OCI-M1 (cell line): ENCODE results near the gene TXNRD2.
"Not testable (repeated sequence)": the region's sequence is repeated elsewhere in the genome, so short reads cannot be mapped to it uniquely, and the experiment has no call there.

Experiments
- DNase-seq: peaks from one replicate; lab custom pipeline; 2025; lab: John Stamatoyannopoulos, UW

Gene TXNRD2

DNA sequence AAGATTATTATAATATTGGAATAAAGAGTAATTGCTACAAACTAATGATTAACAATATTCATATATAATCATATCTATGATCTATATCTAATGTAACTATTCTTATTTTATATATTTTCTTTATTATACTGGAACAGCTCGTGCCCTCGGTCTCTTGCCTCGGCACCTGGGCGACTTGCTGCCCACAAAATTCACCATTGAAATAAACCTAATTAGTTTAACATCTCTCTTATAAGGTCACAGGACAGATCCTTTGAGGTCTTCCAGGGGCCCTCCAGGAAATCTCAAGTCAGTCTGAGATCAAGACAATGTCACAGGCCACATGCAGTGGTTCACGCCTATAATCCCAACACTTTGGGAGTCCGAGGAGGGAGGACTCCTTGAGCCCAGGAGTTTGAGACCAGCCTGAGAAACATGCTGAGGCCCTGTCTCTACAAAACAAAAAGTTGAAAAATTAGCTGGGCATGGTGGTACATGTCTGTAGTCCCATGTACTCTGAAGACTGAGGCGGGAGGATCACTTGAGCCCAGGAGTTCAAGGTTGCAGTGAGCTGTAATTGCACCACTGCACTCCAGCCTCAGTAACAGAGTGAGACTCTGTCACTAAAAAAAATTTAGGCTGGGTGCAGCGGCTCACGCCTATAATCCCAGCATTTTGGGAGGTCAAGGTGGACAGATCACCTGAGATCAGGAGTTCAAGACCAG lies 6.6 kb upstream of the TXNRD2 start:
- no peak for DNase-seq

DNA sequence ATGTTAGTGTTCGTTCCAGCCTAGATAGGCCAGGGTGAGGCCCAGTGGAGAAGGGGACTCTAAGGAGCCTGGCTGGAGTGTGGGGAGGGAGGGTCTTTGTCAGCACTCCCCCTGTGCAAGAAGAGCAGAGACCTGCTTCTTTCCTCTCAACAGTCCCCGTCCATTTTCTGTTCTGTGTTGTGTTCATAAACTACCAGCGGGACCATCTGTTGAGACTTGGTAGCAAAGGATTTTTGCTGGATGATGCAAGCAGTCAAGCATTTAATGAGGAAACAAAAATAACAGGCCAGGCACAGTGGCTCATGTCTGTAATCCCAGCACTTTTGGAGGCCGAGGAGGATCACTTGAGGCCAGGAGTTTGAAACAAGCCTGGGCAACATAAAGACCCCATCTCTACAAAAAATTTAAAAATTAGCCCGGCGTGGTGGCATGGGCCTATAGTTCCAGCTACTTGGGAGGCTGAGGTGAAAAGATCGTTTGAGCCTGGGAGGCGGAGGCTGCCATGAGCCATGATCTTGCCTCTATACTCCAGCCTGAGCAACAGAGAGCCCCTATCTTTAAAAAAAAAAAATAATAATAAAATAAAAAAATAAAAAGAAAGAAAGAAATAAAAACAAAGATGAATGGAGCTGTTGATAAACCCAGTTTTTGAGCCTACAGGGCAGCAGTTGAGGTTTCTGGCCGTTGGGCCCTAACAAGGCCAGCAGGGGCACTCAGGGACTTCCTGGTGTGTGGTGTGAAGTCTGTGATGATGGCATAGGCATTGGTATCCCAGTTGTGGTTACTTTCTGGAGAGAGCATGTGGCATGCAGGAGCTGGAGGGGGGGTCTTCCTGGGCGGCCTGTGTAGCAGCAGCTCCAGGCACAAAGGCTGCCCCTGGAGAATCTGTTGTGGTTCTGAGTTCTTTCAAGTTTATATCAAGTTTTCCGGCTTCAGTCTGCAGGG lies 1.7 kb upstream of the TXNRD2 start:
- DNase-seq, result peak; percentile 77

DNA sequence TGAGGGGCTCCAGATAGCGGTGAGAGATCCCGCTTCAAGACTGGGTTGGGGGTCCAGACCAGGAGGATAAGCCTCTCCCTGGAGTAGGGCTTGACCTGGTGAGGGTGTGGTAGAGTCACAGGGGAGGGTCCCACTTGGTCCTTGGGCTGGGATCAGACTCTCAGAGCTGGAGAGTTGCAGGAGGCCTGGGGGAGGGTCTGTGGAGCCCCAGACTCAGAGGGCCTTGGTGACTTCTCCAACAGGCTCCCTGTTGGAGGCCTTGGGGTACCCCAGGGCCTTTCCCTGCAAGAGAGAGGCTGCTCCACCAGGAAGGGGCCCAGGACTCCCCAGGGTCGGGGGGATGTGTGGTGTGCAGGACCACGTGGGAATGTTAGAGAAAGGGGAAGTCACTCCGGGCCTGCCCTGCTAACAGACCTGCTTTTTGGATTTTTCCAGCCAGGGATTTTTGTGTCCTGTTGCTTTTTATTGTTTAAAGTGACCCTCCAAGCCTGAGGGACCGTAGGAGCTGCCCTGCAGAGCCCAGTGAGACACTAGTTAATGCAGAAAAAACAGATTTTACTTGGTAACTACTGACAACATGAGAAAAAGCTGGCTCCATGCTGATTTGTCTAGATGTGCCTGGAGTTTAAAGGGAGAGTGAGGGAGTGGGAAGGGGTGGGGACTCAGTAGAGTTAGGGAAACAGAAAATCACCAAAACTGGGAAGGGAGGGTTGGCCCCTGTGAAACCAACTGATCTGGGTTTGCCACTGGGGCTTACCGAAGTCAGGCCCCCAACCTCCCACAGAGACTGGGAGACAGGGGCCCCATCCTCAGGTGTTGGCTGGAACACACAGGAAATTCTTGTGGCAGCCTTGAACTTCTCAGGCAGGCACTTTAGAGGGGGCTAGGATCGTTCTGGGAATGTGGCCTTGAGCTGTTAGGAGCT lies 801 bp upstream of the TXNRD2 start:
- peak; percentile 88 for DNase-seq

DNA sequence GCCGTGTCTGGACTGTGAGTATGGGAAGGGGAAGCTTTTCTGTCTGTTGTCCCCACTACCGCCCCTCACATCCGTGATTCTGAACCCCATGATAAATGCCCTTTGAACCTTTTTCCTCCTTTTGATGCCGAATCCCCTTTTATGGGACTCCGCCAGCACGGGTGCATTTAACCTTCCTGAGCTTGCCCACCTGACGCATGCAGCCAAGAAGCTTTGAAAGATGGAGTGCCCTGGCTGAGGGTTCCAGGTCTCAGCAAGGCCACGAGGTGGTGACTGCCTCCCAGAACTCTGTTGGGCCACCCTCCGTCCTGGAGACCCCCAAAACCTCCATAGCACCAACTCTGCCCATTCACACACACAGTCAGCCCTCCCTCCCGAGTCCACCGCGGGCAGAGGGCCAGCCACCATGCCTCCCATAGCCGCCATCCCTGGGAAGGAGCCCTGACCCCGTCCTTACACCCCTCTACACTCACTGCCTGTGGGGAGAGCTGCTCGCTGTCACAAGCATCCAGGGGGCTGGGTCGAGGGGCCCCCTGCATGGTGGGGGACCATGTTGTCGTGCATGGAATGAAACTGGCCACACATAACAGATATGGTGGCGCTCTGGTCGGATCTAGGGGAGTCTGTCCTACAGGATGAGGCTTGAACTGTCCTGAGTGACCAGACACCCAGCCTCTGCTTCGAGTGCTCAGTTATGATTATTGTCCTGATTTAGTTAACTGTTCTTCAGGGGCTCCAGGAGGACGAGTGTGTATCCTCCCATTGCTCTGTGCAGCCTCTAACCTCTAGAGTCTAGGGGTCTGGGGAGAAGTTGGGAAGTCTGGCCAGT lies 868 bp downstream of the TXNRD2 start:
- DNase-seq, result no peak

DNA sequence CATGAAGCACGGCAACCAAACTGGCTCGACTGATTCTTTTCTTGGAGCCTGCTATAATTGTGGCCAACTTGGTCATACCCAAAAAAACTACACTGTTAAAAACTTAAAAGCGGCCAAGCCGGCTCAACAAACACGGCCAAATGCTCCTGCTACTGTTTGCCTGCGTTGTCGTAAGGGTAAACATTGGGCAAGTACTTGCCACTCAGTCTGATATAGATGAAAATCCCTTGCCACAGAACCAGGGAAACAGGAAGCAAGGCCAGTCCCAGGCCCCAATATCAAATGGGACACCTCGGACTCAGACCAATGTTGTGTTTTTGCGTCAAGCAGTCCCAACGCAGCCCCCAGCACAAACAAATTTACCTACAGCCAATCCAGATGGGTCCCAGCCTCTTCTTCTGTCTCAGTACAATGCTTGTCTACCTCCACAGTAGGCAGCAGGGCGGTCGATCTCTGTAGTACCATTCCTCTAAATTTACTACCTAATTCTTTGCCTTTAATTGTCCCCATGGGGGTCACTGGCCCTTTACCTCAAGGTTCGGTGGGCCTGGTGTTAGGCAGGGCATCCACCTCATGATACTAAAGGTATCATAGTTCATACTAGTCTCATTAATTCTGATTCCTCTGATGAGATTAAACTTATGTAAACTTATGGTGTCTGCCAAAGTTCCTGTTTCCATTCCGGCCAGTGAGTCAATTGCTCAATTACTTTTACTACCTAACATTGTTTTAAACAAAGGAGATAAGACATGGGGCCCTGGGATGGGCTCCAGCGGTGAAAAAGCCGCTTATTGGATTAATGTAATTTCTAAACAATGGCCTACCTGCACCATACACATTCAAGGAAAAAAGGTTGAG lies 3.8 kb downstream of the TXNRD2 start:
- DNase-seq, result no peak

DNA sequence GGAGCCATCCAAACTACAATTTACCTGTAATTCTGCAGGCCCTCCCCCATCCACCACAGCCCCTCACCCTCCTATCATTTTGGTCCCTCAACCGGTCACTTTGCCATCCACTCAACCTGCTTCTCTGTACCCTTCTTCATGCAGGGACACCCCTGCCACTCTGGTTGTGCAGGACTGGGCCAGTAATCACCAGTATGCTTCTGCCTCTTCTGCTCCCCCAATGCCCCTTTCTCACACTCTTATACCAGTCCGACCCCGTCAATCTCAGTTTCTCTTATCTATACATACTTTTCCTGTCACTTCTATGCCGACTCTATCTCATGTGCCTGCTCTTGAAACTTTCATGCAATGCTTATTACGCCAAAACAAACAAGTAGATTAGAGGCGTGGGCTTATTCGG lies 5.1 kb downstream of the TXNRD2 start:
- DNase-seq, result no peak

DNA sequence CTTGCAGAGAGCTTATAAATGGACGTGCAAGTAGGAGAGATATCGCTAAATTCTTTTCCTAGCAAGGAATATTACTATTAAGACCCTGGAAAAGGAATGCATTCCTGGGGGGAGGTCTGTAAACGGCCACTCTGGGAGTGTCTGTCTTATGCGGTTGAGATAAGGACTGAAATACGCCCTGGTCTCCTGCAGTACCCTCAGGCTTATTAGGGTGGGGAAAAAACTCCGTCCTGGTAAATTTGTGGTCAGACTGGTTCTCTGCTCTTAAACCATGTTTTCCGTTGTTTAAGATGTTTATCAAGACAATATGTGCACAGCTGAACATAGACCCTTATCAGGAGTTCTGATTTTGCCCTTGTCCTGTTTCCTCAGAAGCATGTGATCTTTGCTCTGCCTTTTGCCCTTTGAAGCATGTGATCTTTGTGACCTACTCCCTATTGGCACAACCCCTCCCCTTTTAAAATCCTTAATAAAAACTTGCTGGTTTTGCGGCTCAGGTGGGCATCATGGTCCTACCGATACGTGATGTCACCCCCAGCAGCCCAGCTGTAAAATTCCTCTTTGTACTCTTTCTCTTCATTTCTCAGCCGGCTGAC lies 6.4 kb downstream of the TXNRD2 start:
- DNase-seq, result peak; percentile 57

DNA sequence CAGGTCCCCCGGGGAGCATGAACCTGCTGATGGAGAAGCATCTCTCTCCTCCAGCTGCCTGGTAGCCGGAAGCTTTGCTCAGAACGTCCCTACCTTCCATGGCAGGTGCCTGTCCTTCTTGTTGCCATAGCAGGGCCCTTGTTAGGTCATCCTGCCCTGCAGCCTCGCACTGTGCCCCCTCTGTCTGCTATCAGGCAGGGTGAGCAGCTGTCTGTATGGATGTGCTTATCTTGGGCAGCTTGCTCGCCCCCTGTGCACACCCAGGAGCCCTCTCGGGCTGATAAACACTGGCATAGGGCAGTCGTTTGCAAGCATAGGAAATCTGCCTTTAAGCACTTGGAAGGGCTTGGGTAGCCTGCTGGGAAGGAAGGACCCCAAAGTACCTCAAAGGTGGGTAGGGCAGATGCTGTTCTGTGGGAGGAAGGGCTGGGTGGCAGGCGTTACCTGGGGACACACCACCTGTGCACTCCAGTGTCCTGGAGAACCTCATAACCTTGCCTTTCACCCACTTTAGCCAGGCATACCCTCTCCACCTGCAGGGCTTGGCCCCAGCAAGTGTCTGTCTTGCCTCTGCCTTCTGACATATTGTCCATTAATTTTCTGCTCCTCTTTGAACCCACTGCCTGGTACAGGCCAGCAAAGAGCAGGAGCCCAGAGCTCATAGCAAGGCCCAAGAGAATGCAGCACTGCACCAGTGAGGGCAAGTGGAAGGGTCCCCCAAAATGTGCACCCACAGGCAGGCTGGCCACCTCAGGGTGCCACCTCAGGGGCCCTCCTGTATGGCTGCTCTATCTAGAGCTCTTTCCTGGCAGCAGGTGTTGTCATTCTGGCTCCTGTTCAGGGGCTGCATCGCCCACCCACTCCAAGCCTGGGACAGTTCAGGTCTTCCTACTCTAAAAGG lies 8.0 kb downstream of the TXNRD2 start:
- DNase-seq, result no peak

DNA sequence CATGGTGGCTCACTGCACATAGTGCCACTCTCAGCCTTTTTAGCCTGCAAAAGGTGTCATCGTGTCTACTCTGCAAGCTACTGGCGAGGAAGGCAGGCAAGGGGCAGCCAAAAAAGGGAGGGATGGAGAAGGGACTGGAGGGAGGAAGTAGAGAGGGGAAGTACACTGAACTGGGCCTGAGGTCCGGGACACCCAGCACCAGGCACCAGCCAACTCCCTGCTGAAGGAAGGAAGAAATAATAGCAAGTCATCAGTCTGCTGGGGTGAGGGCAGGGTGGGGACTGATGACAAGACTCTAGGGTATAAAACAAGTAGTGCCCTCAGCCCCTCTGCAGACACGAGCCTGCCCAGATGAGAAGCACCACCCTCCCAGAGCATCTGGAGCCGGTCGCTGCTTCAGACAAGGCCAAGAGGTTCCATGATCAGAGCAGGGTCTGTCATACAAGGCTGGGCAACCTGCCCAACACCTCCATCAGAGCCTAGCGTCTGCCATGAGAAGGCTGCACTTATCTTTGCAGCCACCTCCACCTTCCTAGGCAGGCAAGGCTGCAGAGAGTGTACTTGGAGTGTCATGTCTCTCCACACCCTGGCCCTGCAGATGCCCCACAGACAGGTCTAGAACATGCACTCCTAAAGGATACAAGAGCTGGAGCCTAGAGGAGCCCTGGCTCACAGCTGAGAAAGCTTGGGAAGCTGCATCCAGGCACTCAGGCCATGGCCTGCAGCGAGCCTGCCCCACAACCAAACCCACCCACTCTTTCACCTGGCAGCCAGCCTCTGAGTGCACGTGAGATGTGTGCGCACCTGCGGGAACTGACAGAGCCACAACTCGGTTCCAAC lies 9.0 kb downstream of the TXNRD2 start:
- DNase-seq, result no peak

DNA sequence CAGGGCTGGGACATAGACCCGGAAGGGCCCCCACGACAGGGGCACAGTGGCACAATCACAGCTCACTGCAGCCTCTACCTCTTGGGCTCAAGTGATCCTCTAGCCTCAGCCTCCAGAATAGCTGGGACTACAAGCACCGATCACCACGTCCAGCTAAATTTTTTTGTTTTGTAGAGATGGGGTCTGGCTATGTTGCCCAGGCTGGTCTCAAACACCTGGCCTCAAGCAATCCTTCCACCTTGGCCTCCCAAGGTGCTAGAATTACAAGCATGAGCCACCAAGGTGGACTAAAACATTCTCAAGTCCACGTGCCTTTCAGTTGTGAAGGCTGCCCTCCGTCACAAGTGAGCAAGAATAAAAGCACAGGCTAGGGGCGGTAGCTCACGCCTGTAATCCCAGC lies 10.1 kb downstream of the TXNRD2 start:
- no peak for DNase-seq

DNA sequence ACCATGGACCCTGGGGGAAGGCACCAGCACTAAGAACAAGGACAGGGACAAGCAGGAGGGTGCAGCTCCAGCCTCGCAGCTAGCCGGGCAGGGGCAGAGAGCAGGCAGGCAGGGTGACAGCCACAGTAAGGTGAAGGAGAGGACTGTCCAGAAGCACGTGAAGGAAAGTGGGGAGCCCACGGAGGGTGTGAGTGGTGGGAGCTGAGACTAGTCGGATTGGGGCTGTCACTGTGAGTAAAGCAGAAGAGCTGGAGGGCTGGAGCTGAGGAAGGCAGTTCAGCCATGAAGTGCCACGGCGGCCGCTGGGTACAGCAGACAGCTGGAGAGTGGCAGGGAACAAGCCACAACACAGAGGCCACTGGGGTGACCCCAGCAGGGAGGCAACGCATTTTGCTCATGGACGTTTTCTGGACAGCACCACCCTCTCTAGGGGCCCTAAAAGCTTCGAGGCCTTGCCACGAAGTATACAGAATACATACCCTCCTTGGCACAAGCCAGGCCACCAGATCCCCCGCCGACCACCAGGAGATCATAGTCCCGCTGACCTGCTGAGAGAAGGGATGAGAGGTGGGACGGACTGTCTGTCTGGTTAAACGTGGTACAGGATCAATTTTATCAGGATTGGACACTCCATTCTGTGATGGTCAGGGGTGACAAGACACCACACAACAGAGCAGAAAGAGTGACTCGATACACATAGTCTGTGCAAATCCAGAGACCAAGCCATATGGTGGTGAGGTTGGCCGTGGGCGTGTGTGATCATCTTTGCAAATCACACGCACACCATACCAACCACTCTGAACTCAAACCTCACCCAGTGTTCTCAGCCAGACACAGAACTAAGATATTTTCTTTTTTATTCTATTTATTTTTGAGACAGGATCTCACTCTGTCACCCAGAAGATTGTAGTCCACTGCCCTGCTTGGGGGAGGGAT lies 10.8 kb downstream of the TXNRD2 start:
- DNase-seq, result no peak

DNA sequence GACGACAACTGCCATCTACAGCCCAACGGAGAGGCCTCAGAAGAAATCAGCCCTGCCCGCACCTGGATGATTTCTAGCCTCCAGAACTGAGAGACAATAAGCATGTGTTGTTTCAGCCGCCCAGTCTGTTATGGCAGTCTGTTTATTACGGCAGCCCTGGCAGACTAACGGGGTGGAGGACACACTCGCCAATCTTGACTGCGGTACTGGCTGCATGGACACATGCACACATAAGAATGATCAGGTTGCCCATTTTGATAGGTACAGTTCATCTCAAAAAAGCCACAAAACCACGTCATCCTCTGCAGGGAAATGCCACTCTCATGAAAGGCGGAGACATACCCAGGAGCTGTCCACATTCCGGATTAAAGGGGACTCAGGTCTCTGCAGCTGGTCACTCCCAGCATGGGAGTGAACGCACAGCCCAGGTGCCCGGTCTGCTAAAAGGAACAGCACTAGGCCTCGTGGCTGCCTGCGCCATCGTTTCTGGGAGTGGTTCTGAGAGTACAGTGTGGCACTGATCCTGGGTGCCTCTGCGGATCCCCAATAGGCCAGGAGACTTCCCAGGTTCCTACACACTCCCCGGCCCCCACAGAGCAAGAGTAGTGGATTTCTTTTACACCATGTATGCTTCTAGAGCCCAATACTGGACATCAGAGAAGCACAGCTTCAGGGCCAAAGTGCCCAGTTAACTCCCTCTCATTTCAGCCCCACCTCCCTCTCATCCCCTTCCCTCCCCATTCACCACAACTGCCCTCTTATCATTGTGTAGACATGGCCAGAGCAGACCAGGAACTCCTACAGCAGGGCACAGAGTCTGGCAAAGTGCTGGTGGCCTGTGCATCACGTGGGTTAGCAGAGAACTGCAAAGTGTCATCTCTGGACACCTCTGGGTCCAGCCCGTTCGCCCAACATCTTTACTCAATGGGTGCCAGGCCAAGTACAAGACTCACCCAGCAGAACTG lies 11.8 kb downstream of the TXNRD2 start:
- DNase-seq, result peak; percentile 73

DNA sequence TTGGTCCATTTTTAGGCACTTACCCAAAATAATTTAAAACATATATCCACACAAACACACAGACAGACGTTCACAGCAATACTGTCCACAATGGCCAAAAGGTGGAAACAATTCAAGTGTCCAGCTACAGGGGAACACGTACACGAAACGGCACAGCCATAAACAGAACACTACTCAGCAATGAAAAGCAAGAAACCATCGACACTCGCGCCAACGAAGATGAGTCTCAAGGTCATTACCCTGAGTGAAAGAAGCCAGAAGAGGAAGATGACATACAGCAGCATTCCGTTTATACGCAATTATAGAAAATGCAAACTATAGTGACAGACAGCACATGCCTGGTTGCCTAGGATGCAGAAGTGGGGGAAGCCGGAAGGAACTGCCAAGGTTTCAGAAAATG lies 13.4 kb downstream of the TXNRD2 start:
- no peak for DNase-seq

DNA sequence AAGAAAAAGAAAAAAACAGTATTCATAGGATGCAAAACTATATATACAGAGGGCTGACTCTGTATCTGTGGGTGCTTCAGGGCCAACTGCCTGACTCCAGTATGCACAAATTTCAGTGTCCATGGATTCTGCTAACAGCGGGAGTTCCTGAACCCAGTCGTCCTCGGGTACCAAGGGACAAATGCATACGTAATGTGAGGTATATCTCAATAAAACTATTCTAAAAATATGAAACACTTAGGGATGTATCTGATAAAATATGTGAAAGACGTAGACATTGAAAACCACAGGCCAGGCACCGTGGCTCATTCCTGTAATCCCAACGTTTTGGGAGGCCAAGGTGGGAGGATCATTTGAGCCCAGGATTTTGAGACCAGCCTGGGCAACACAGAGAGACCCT lies 13.9 kb downstream of the TXNRD2 start:
- DNase-seq, result no peak

DNA sequence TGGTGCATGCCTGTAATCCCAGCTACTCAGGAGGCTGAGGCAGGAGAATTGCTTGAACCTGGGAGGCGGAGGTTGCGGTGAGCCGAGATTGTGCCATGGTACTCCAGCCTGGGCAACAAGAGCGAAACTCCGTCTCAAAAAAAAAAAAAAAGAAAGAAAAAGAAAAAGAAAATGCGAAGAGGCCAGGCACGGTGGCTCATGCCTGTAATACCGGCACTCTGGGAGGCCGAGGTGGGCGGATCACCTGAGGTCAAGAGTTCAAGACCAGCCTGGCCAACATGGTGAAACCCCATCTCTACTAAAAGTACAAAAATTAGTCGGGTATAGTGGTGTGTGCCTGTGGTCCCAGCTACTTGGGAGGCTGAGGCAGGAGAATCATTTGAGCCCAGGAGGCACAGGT lies 15.6 kb downstream of the TXNRD2 start:
- not testable (repeated sequence) for DNase-seq
